HEK293 (cell line): ENCODE measurements around the gene GAPDHS.

Experiments used
- TF ChIP-seq, protein P1 (sequence below): fragments of 450-650 bp; formaldehyde crosslinking; IDR thresholded peaks from 2 replicates; pipeline ENCODE4 v1.5.1; 2016; ENCODE audit warnings: missing biosample characterization, missing genetic modification characterization
- TF ChIP-seq, protein P2 (sequence below): fragments of 450-650 bp; formaldehyde crosslinking; IDR thresholded peaks from 2 replicates; pipeline ENCODE4 v1.5.1; 2017; ENCODE audit warnings: missing biosample characterization, missing genetic modification characterization

DNA sequence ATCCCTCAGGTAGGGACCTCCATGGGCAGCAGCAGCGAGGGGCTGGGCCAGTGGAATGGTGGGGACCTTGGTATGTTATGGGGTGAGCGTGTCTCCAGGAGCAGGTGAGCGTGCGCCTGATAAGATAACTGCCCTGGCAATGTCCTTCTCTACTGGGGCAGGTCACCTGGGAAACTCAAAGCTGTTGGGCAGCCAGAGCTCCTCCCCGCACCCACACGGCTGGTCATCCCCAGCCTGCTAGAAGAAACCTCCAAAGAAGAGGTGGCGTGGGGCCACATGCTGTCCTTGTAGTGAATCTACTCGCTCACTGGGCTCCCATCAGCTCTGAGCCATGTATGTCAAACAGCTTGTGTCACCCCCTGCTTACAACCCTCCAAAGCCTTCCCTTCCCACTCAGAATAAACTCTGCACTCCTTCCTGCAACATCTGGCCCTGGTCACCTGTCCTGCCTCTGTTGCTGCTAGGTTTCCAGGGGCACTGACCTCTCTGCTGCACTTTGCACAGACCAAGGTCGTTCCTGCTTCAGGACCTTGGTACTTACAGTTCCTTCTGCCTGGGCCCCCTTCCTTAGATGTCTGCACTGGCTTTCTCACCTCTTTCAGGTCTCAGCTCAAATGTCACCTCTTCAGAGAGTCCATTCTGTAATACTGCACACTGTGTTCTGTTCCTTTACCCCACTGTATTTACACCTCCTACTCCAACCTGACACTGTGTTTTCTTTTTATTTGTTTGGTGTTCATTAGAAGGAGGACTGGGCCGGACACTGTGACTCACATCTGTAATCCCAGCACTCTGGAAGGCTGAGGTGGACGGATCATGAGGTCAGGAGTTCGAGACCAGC, 32.0 kb downstream of the GAPDHS start:
- TF ChIP-seq, protein P1, sequence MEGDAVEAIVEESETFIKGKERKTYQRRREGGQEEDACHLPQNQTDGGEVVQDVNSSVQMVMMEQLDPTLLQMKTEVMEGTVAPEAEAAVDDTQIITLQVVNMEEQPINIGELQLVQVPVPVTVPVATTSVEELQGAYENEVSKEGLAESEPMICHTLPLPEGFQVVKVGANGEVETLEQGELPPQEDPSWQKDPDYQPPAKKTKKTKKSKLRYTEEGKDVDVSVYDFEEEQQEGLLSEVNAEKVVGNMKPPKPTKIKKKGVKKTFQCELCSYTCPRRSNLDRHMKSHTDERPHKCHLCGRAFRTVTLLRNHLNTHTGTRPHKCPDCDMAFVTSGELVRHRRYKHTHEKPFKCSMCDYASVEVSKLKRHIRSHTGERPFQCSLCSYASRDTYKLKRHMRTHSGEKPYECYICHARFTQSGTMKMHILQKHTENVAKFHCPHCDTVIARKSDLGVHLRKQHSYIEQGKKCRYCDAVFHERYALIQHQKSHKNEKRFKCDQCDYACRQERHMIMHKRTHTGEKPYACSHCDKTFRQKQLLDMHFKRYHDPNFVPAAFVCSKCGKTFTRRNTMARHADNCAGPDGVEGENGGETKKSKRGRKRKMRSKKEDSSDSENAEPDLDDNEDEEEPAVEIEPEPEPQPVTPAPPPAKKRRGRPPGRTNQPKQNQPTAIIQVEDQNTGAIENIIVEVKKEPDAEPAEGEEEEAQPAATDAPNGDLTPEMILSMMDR (tag by site-specific recombination): no peak
- TF ChIP-seq, protein P2, sequence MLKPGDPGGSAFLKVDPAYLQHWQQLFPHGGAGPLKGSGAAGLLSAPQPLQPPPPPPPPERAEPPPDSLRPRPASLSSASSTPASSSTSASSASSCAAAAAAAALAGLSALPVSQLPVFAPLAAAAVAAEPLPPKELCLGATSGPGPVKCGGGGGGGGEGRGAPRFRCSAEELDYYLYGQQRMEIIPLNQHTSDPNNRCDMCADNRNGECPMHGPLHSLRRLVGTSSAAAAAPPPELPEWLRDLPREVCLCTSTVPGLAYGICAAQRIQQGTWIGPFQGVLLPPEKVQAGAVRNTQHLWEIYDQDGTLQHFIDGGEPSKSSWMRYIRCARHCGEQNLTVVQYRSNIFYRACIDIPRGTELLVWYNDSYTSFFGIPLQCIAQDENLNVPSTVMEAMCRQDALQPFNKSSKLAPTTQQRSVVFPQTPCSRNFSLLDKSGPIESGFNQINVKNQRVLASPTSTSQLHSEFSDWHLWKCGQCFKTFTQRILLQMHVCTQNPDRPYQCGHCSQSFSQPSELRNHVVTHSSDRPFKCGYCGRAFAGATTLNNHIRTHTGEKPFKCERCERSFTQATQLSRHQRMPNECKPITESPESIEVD: no peak
